ENCODE data around the gene MAML1.
"Not testable (repeated sequence)": the region's sequence is repeated elsewhere in the genome, so short reads cannot be mapped to it uniquely, and the experiment has no call there.

Gene MAML1, protein sequence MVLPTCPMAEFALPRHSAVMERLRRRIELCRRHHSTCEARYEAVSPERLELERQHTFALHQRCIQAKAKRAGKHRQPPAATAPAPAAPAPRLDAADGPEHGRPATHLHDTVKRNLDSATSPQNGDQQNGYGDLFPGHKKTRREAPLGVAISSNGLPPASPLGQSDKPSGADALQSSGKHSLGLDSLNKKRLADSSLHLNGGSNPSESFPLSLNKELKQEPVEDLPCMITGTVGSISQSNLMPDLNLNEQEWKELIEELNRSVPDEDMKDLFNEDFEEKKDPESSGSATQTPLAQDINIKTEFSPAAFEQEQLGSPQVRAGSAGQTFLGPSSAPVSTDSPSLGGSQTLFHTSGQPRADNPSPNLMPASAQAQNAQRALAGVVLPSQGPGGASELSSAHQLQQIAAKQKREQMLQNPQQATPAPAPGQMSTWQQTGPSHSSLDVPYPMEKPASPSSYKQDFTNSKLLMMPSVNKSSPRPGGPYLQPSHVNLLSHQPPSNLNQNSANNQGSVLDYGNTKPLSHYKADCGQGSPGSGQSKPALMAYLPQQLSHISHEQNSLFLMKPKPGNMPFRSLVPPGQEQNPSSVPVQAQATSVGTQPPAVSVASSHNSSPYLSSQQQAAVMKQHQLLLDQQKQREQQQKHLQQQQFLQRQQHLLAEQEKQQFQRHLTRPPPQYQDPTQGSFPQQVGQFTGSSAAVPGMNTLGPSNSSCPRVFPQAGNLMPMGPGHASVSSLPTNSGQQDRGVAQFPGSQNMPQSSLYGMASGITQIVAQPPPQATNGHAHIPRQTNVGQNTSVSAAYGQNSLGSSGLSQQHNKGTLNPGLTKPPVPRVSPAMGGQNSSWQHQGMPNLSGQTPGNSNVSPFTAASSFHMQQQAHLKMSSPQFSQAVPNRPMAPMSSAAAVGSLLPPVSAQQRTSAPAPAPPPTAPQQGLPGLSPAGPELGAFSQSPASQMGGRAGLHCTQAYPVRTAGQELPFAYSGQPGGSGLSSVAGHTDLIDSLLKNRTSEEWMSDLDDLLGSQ

DNA sequence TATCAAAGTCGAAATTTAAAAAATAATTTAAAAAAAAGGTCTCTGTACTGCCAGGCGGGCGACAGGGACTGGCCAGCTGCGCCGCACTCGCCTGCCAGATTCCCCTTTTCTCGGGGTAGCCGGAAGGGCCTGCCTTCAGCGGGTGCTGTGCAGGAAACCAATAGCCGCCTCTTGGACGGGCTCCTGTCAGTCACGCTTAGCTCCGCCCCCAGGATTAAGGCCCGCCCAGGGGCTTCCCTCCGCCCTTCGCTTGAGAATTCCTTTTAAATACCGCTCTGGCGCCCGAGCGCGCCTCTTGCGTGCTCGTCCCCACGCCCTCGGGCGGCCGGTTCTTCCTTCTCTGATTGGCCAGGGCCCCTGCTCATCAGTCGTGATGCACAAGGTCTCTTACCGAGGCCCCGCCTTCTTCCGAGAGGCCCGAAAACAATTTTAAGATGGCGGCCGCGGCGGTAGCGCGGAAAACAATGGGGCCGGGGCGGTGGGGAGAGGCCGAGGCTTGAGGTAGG, at the start of gene MAML1:
TSS of gene MAML1 (plus strand) at position 411 of the 506 bp plus-strand sequence. CDS start 291 bp downstream, outside the sequence.
- DNase-seq = peak; percentile 41

DNA sequence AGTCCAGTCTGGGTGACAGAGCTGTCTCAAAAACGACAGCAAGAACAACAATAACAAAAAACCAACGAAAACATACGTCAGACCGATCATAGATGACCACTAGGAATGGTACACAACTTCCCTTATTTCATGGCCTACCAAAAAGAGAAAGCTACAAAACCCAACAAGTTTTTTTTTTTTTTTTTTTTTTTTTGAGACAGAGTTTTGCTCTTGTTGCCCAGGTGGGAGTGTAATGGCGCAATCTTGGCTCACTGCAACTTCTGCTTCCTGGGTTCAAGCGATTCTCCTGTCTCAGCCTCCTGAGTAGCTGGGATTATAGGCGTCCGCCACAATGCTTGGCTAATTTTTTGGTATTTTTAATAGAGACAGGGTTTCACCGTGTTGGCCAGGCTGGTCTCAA, 43.4 kb upstream of the MAML1 start:
- not testable (repeated sequence) for DNase-seq

DNA sequence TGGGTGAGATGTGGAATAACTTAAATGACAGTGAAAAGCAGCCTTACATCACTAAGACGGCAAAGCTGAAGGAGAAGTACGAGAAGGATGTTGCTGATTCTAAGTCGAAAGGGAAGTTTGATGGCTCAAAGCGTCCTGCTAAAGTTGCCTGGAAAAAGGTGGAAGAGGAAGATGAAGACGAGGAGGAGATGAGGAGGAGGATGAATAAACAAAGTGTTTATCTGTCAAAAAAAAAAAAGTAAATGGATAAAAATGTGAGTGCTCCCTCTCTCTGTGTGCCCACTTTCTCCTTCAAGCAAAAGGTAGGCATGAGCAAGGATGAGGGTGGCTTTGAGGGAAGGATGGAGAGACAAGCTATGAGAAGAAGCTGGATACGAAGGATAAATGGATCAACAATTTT, 38.1 kb upstream of the MAML1 start:
- no peak for DNase-seq

DNA sequence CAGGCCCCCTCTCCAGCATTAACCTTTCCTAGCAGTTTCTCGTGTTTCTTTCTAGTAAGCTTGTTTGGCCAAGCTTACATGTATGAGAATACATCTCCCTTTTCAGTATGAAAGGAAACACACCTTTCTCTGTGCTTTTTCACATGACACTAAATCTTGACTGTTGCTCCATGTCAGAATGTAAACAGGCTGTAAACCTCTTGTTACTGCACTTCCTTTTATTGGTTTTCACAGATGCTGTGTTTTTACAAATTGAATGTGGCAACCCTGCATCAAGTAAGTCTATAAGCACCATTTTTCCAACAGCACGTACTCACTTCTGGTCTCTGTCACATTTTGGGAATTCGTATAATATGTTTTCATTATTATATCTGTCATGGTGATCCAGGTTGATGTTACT, 36.0 kb upstream of the MAML1 start:
- DNase-seq = no peak

DNA sequence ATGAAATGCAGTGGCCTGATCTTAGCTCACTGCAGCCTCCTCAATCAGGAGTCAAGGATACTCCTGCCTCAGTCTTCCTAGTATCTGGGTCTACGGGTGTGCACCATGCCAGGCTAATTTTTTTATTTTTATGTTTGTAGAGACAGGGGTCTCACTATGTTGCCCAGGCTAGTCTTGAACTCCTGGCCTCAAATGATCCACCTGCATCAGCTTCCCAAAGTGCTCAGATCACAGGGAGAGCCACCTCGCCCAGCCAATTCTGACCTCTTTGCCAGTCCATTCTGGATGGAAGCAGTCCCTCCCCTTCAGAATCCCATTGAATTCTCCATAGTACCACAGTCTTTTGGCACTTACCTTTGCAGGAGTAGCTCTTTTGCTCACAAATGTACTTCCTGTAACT, 35.5 kb upstream of the MAML1 start:
- no peak for DNase-seq

DNA sequence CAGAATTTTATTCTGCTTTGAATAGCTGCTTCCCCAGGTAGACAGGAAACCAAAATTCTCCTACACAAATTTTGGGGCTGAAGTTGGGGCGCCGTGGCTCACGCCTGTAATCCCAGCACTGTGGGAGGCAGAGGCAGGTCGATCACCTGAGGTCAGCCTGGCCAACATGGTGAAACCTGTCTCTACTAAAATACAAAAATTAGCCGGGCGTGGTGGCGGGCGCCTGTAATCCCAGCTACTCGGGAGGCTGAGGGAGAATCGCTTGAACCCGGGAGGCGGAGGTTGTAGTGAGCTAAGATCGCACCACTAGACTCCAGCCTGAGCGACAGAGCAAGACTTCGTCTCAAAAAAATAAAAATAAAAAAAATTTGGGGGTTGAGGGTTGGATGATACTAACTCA, 35.1 kb upstream of the MAML1 start:
- DNase-seq = not testable (repeated sequence)

DNA sequence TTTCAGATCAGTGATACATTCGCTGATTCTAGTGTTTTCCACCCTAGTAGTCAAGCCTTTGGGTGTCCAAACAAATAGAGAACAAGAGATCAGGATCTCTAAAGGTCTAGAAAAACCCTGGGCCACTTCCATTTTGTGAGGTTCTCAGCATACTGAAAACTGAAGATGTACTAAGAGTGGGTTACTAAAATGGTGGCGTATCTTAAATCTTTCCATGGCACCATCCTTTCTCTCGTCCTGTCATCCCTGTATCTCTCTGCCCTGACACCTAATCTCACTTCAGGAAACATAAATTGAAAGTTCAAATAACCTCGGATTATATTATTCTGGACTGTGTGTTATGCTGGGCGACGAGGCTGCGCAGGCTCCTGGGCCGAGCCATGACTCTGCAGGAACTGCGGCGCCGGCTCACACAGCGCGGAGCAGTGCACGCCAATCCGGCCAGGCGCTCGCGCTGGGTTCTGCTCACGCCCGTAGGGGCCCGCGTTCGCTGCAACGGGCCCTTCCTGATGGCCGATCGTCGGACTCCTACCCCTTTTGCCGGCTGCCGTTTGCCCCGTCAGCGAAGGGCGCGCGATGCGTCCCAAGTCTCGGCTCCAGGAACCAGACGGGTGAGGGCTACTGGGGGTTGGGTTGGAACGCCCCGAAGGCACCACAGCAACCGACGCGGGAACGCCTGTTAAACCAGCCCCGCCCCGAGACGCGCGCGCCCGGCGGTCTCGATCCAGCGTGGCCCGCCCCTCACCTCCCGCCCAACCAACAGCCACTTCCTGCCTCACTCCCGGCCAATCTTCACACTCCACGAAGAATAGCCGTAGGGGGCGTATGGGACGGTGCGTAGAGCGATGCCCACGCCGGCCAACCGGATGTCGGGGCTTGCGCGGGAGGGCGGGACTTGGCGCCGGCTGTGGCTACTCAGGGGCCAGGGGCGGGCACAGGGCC, 34.4 kb upstream of the MAML1 start:
- peak; percentile 85 for DNase-seq

DNA sequence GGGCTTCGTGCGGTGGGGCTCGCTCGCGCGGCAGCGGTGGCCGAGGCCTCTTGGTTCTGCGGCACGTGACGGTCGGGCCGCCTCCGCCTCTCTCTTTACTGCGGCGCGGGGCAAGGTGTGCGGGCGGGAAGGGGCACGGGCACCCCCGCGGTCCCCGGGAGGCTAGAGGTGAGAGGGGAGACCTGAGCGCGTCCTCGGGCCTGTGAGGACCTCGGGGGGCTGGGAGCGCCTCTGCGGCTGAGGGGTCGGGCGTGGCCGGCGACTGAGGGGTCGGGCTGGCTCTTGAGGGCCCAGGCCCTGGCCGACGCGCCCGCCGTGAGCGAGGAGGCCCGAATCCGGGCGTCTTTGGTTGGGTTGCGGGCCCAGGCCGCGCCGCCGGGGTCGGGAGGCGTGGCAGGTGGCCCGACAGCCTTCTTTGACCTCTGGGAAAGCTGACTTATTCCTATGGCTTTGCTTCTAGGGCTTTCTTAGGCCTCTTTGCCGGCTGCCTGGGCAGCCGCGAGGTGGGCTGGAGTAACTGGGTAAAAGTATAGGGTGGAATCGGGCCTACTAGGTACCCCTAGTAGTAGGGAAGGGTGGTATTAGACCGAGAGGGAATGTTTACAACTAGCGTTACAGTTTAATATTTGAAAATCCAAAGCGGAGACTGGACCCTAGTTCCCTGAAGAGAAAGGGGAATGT, 33.5 kb upstream of the MAML1 start, which contains the start of gene CANX:
TSS of gene CANX (plus strand) at position 33 of the 681 bp plus-strand sequence. CDS start 6,715 bp downstream, outside the sequence.
- DNase-seq = no peak

DNA sequence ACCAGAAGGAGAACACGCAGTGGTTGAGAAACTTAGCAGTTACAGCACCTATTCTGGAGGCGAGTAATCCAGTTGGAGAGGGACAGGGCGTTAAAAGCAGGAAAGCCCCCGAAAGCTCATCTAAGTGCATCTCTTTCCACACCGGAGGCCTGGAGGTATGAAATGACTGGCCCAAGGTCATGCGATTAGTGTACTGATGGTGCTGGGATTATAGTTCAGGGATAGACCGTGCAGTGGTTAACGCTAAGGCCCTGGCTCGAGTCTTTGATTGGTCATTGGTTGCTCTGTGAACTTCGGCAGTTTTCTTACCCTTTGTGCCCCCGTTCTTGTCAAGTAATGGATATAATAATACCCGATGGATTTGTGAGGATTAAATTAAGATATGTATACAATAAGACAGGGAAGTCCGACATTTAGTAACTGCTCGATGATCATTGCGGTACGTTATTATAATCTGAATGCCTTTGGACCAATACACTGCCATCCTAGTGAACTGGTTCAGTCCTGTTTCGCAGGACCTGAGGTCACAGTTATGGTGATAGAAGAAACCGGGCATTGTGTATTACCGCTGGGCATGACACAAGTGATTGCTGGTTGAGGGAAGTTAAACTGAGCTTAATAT, 32.9 kb upstream of the MAML1 start:
- no peak for DNase-seq

DNA sequence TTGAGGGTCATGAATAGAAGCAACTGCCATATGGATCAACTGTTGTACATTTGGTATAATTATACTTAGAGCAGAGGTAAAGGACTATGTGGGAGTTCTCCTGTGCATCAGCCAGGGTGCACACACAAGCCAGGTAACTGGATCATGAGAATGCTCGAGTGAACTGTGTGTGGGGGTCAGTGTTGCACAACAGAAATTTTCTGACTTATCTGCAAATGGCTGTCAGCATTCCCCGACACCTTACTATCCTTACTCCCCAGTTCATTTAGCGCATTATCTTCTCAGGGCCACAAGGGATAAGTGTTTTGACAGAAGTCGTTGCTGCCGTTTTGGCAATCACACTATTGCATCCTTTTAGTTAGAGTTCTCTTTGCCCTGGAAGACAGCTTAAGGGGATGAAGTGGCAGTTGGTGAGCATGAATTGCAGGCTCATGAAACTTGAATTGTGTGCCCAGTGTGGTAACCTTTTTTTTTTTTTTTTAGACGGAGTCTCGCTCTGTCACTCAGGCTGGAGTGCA, 32.2 kb upstream of the MAML1 start:
- no peak for DNase-seq

DNA sequence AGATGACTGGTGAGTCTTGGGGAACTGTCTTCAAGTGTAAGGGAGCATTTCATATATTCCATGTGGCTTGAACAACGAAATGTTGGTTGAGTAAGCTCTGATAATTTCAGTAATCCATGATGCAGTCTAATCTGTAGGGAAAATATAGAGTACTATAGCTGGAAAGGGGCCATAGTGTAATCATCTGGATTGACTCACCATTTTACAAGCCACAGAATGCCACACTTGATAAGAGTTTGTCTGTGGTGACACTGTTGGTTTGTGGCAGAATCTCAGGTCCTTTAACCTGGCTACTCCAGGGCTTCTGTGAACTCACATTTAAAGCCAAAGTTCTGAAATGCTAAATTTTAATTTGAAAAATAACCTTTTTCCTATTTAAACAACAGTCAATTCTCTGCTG, 16.3 kb upstream of the MAML1 start:
- no peak for DNase-seq

DNA sequence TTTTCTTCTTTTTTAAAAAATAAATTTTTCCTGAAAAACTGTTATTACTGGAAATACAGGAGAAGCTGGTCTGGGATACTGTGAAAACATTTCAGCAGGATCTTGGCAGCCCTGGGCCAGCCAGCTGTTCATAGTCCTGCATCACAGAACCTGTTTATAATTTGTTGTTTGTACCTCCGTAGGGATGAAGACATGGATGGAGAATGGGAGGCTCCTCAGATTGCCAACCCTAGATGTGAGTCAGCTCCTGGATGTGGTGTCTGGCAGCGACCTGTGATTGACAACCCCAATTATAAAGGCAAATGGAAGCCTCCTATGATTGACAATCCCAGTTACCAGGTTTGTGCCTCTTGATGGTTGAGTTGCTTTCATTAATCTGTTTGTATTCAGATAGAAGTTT, 12.4 kb upstream of the MAML1 start:
- no peak for DNase-seq

DNA sequence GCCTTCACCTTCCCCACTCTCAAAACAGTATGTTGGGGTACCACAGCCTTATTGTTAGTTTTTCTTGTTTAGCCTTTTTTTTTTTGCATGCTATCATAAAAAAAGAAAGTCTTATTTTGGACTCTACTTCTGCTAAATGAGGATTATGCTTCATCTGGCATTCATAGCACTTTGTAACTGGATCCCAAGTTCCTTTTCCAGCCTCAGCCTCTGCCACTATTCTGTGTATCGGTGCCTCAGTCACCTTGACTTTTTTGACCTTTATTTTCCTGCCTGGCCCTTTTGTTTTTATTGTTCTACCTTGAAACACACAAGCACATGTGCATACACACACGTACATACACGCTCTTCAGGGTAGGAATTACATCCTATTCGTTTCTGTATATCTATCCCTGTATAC, 8.5 kb upstream of the MAML1 start:
- no peak for DNase-seq

DNA sequence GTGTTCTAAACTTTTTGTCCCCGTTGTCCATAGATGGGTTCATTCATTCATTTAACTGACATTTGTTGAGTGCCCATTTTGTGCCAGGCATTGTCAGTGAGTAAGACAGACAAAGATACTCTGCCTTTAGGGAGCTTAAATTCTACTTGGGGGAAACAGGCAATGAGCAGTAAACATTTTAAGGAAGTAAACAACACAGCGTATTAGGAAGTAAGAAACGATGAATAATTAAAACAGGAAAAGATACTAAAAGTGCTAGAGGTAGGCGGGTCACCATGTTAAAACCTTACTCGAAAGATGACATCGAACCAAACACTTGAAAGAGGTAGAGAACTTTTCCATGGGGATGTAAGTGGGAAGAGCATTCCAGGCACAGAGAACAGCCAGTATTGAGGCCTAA, 5.5 kb upstream of the MAML1 start:
- DNase-seq = no peak

DNA sequence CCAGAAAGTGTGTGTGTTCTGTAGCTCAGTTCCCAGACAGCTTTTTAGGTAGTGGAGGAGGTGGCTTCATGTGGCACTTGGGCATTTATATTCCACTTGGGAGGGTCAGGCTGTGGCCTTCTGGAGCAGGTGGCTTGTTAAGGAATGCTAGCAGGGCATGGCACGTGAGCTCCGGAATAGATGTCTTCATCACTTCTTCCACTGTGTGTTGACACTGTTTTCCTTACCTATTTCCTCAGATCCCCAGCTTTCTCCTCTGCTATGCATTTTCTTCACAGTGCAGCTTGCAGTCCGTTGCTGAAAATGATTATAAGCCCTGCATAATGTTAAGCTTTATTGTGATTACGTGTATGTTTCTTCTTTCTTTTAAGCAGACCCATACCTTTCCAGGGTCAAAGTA, 3.3 kb upstream of the MAML1 start:
- DNase-seq = no peak

DNA sequence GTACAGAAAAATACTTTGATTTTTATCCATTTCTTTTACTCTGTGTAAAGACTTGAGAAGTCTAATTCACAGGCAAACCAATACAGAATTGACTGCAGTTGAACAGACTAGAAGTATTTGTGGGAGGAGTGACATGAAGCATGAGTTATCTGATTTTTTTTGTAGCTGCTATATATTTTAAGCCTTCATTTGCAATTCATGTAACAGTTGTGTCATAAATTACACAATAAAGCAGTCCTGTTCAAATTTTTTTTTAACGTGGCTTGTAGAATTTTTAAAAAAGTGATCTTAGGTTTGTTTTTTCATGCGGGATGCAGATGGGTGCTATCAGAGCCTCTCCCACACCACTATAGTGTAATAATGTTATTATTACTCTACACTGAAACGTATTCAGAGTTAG, 2.9 kb upstream of the MAML1 start:
- DNase-seq = no peak

DNA sequence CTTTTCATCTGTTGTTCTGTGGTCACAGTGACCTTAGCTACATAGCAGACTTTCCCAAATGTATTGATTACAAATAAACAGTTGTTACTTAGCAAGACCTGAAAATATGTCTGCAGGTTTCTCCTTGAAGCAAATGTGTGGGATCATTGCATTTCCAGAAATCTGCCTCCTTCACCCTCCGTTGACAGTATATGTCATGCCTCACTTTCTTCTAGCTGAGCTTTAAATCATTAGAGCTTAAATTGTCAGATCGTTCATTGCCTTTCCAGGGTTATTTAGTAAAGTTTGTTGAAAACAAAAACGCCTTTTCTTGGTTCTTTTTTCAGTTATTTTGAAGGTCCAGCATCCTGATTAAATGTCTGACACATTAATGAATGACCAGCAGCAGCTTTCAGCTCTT, 2.3 kb upstream of the MAML1 start:
- DNase-seq = no peak

DNA sequence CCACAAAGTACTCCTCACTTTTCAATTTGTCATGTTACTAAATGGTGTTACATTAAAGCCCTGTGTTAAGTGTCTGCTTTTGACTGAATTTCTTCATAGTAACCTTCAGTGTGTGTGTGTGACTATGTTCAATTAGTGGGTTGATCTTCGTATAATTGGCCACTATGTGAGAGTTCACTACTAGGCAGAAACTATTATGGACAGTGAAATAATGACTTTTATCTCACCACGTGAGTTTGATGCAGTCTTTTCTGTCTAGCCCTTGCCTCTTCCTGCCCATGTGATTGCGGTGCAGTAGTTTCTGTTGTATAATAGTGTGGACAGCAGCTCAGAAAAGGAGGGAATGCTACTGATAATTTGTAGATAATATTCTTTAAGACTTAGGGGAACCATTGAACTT, 1.8 kb upstream of the MAML1 start:
- no peak for DNase-seq

DNA sequence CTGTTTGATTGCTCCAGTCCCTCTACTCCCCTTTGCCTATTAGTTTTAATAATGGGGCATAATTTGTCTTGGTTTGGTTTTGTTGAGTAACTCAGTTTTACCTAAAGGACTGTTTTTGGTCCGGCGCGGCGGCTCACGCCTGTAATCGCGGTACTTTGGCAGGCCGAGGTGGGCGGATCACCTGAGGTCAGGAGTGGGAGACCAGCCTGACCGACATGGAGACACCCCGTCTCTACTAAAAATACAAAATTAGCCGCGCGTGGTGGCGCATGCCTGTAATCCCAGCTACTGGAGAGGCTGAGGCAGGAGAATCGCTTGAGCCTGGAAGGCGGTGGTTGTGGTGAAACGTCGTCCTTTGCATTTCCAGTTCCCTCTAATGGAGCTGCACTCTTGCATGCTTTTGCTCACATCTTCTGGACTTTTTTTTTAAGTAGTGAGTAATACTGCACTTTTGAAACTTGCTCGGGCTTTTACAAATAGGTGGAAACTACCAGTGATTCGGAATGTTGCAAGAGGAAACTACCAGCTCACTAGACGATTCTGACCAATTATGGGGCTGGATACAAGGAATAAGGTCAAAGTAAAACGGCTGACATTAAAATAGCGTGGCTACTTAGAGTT, 721 bp upstream of the MAML1 start:
- DNase-seq = no peak

All from cortex of kidney (tissue), 1 donor.